Measurements from ENCODE around the gene MGAT5.

MGAT5 gene

DNA sequence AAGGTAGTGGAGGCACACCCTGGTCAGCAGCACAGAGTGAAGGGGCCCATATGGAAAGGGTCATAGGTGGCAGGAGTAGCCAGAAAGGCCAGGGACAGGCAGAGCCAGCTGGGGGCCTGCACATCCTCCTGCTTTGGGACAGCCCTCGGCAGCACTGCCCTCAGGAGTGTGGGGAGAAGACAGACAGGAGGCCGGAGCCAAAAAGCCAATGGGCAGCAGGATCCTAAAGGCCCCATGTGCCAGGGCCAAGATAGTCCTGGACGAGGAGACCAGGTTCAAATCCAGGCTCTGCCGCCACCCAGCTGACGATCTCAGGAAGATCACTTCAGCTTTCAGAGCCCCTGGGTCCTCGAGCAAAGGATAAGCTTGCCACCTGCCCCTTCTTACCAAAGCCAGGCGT lies 244.8 kb downstream of the MGAT5 start:
- no peak for DNase-seq (ENCODE audit: low read depth in 1 of 2, low spot score in 1 of 2)

DNA sequence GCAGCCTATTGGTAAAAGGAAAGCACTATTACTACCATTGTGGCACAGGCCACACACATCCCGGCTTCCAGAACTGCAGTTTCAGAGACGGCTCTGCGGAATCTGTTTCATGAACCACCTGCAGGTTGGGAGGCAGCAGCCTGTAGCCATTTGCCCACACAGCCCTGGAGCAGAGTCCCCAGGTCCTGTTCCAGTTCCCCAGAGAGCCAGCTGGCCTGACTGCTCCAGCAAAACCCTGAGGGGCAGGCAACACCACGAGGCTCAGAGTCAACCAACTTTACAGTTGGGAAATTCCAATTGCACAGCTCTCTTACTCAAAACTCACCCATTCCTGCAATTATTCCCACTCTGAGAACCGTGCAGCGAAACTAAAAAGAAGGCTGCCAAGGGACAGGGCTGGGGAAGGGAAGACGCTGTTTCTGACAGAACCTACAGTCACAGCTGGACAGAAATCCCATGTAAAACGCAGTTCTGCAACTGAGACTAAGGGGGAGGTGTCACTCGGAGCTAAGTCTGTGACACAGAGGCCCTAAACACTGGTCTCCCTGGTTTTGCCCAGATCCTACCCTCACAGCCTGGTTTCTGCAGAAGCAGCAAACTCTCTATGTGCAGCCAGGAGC lies 245.5 kb downstream of the MGAT5 start:
- no peak for DNase-seq (ENCODE audit: low read depth in 1 of 2, low spot score in 1 of 2)

DNA sequence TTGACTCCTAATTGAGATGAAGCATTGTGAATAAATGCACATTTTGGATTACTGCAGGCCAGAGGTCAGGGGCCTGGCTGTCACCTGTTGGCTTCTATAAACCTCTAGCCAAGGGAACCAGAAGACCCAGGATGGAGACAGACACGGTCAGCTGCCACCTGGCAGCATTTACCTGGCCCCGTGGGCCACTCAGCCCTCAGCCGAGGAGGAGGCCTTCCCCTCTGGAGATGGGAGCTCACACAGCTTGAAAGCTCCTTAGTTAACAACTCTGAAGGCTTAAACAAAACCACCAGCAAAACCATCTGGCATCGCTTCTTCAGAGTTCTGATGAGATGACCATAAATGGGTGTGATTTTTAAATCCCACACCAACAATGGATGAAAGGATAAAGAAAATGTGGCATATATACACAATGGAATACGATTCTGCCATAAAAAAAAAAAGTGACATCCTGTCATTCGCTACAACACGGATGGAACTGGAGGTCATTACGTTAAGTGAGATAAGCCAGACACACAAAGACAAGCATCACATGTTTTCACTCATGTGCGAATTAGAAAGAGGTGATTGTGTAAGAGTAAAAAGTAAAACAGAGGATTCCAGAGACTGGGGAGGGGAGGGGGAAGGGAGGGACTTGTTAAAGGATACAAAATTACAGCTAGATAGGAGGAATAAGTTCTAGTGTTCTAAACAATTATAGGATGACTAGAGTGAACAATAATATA lies 246.5 kb downstream of the MGAT5 start:
- DNase-seq (ENCODE audit: low read depth in 1 of 2, low spot score in 1 of 2): no peak

DNA sequence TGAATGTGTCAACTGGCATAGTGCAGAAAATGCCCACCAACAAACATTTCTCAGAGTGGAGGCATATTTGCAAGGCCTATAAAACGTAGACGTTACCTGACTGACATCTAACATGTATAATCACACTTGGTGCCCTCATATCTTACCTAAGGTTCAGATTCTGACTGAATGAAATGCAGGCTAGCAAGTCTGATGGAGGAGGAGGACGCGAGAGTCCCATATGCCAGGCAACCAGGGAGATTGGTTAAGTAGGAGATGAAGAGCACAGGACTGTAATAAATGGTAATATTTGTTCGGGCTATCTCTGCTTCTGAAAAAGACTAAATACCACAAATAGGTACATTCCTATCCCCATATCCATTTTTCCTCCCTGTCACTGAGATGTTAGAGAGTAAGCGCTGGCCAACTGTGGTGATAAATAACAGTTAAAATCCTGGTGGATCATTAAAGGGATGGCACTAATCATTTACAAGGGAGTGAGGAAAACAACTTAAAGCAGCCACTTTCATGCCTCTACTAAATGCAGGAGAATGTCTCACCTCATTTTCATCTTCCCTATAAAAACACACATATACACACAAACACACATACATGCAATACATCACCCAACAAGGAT lies 247.7 kb downstream of the MGAT5 start:
- no peak for DNase-seq (ENCODE audit: low read depth in 1 of 2, low spot score in 1 of 2)

DNA sequence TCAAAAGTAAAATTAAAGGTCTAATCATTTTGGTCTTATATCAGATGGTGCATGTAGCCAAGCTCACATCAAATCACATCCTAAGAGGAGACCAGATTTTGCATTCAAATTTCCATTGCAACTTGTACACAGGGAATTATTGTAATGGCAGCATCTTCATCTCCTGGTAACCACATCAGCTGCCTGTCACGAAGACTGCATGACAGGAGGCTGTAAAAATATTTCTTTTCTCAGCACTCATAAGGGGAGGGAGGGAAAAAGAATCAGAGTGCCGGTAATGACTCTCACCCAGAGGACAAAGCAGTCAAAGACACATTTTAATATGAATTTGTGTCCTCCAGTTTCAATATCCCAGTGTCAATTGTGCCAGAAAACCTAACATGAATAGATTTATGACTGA lies 248.2 kb downstream of the MGAT5 start:
- no peak for DNase-seq (ENCODE audit: low read depth in 1 of 2, low spot score in 1 of 2)

All from stimulated activated CD4-positive, alpha-beta T cell treated with anti-CD3 and anti-CD28 coated beads, Interleukin-15, amount 100 ng/mL, for 1 hour (primary cell).